ENCODE data around the gene GEMIN4.
"Not testable (repeated sequence)": the region's sequence is repeated elsewhere in the genome, so short reads cannot be mapped to it uniquely, and the experiment has no call there.

Gene GEMIN4

DNA sequence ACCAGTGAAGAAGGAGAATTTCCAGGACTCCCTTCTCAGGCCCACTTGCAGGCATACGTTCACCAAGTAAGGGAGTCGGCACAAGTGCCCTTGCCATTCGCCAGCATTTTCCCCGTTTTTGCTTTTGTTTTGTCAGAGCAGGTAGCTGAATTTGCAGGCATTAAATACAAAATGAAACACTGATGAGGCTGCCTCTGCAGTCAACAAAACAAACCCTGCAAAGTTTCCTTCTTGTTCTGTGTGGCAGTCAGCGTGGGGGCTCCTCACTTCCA is 22.2 kb upstream of the GEMIN4 start:
- DNase-seq (ENCODE audit: insufficient read length, low spot score) (no peak), FAIRE-seq (no peak)
- TF ChIP-seq, protein P1, sequence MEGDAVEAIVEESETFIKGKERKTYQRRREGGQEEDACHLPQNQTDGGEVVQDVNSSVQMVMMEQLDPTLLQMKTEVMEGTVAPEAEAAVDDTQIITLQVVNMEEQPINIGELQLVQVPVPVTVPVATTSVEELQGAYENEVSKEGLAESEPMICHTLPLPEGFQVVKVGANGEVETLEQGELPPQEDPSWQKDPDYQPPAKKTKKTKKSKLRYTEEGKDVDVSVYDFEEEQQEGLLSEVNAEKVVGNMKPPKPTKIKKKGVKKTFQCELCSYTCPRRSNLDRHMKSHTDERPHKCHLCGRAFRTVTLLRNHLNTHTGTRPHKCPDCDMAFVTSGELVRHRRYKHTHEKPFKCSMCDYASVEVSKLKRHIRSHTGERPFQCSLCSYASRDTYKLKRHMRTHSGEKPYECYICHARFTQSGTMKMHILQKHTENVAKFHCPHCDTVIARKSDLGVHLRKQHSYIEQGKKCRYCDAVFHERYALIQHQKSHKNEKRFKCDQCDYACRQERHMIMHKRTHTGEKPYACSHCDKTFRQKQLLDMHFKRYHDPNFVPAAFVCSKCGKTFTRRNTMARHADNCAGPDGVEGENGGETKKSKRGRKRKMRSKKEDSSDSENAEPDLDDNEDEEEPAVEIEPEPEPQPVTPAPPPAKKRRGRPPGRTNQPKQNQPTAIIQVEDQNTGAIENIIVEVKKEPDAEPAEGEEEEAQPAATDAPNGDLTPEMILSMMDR (IDR thresholded peaks at IDR 0.05; ENCODE audit: insufficient read depth, missing control alignments) = no peak

GRCh38 chr17:773467-774312 is 21.6 kb upstream of the GEMIN4 start:
- no peak for DNase-seq (ENCODE audit: insufficient read length, low spot score)
- FAIRE-seq = peak; percentile 11
- TF ChIP-seq, protein P1 (IDR thresholded peaks at IDR 0.05; ENCODE audit: insufficient read depth, missing control alignments) = no peak

DNA sequence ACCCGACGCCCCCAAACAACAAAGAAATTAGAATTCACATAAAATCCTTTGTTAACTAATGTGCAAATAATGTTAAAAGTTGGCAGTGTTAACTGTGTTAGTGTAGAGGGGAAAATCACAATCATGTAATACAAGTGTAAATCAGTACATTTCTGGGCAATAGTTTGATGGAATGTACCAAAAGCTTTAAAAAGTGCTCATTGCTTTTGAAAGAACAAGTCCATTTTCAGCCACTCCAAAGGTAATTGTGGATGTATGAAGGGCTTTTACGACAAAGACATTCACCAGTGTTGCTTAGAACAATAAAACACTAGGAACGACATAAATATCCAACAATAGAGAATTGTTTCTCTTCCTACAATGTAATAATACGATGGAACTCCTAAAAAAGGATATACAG is 21.0 kb upstream of the GEMIN4 start:
- no peak for DNase-seq (ENCODE audit: insufficient read length, low spot score)
- FAIRE-seq = no peak
- TF ChIP-seq, protein P1 (IDR thresholded peaks at IDR 0.05; ENCODE audit: insufficient read depth, missing control alignments) = no peak

- no peak for DNase-seq (ENCODE audit: insufficient read length, low spot score)
- TF ChIP-seq, protein P1 (IDR thresholded peaks at IDR 0.05; ENCODE audit: insufficient read depth, missing control alignments) = no peak
- no peak for FAIRE-seq
Observed at GRCh38 chr17:767076-767475, 15.0 kb upstream of the GEMIN4 start.

DNA sequence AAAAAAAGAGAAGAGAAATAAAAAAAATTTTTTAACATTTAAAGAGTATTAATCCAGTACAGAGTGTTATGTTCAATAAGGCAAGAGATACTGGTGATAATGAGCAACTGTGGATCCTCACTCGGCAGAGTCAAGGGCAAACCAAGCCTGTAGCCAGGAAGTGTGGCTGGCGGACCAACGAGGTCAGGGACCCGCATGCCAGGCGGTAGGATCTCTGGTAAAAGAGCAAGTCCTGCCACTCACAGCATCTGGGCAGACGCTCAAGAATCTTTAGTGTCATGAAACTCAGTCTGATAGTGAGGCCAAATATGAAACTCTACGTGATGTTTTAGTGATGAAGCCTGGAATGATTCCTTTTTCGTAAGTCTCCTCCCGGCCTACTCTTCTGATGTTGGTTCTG is 8.3 kb upstream of the GEMIN4 start:
- FAIRE-seq (no peak), DNase-seq (ENCODE audit: insufficient read length, low spot score) (no peak)
- TF ChIP-seq, protein P1 (IDR thresholded peaks at IDR 0.05; ENCODE audit: insufficient read depth, missing control alignments) = no peak

DNA sequence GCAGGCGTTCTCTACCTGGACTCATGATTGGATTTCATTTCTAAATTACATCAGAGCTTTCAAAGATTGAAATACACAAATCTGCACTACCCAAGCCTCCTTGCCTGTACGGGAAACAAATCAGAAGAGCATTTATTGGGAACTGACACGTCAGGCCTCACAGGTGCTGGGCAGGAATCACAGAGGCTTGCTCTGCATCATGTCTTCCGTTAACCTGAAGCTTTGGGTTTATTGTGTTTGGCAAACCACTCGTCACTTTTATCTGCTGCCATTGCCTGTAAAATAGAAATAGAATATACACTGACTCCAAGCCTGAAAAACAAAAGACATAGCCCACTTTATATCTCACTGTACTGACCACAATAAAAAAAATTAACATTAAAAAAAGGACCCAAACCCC is 7.9 kb upstream of the GEMIN4 start:
- DNase-seq (ENCODE audit: insufficient read length, low spot score) (no peak), FAIRE-seq (no peak)
- TF ChIP-seq, protein P1 (IDR thresholded peaks at IDR 0.05; ENCODE audit: insufficient read depth, missing control alignments) = no peak

DNA sequence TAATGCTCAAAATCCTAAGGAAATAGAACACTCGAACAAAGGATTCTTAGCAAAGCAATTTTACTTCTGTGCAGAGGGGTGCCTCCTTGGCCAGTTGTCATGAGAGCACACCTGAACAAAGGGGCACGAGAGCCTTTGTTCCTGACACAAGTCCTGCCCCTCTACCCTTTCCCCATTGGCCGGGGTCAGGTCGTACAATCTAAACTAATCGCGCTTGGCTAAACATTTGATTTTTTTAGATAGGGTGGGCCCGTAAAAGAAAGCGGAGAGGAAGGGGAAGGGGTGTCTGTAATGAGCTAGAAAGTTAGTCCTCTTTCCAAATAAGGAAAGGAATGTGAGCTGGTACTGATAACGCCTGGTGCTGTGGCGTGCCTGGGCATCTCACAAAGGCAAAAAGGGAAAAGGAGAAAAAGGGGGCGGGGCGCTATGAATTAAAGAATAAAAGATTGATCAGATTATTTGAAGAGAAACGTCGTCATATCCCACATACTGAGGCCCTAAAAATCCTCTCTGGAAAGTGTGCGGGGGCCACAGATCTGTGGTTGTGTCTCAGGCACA is 4.0 kb upstream of the GEMIN4 start:
- DNase-seq (ENCODE audit: insufficient read length, low spot score); FAIRE-seq: not testable (repeated sequence)

GRCh38 chr17:755319-755961 is 3.4 kb upstream of the GEMIN4 start:
- not testable (repeated sequence) for FAIRE-seq; DNase-seq (ENCODE audit: insufficient read length, low spot score)

Data from D721Med (cell line).